Upper lobe of left lung (tissue), 6 donors: Measurements from ENCODE around the gene TOPAZ1. TPM values are rescaled to one million over a fixed set of nuclear protein-coding genes. Genes with fewer than 3 reads are reported as not detected.

ENCODE experiments used
- ATAC-seq, 2 donors: fragments of 200-7000 bp; cut with Tn5 transposase; one replicate each; pipeline ENCODE4 v1.9.1; 2022; ENCODE audit warnings: mild to moderate bottlenecking in 2 of 2, moderate library complexity in 2 of 2; ENCODE audit not compliant: low FRiP score in 2 of 2
- DNase-seq, 2 donors: peaks; one replicate each; pipeline ENCODE4 v3.0.0-alpha.2; 2019 to 2020
- H3K27ac ChIP-seq, 4 donors: fragments of 200-600 bp; sonication (generic); one replicate each; pipeline ENCODE4 v1.5.1; 2016 to 2019
- H3K27me3 ChIP-seq, 4 donors: fragments of 200-600 bp; sonication (generic); one replicate each; pipeline ENCODE4 v1.5.1; 2017 to 2019
- H3K36me3 ChIP-seq, 4 donors: fragments of 200-600 bp; sonication (generic); one replicate each; pipeline ENCODE4 v1.5.1; 2016 to 2019
- H3K4me1 ChIP-seq, 4 donors: fragments of 200-600 bp; sonication (generic); one replicate each; pipeline ENCODE4 v1.5.1; 2018 to 2019
- H3K4me3 ChIP-seq, 4 donors: fragments of 200-600 bp; sonication (generic); one replicate each; pipeline ENCODE4 v1.5.1; 2017 to 2019; ENCODE audit warnings: mild to moderate bottlenecking in 2 of 4, moderate library complexity in 1 of 4
- H3K9me3 ChIP-seq, 4 donors: fragments of 200-600 bp; sonication (generic); one replicate each; pipeline ENCODE4 v1.5.1; 2018 to 2019
- CTCF ChIP-seq, 6 experiments: fragments of 450-650 bp in 4 of 6; fragments of 200-600 bp in 2 of 6; sonication (generic) in 2 of 6; IDR thresholded peaks; one replicate each; pipeline ENCODE4 v1.5.1; 2016 to 2019; ENCODE audit warnings: antibody characterized with exemption in 6 of 6
- EP300 ChIP-seq, 4 donors: sonication (generic); formaldehyde crosslinking; IDR thresholded peaks; one replicate each; pipeline ENCODE4 v1.5.1; 2017; ENCODE audit warnings: antibody characterized with exemption in 4 of 4, control low read depth in 2 of 4
- POLR2A ChIP-seq, 4 donors: fragments of 450-650 bp; IDR thresholded peaks; one replicate each; pipeline ENCODE4 v1.5.1; 2016 to 2017; ENCODE audit warnings: antibody characterized with exemption in 4 of 4, mild to moderate bottlenecking in 2 of 4
- POLR2AphosphoS5 ChIP-seq, 2 donors: sonication (generic); formaldehyde crosslinking; IDR thresholded peaks; one replicate each; pipeline ENCODE4 v1.5.1; 2017; ENCODE audit warnings: antibody characterized with exemption in 2 of 2
- WGBS, 2 donors: methylation state at CpG; one replicate each; pipeline ENCODE4 v1.1.5; 2017 to 2018; 5-methylcytosine and 5-hydroxymethylcytosine counted together
- total RNA-seq, 6 donors: library from RNA; depleted of rRNA in 4 of 6; stranded (reverse); fragments of >200 nt in 4 of 6; gene quantifications; one replicate each; pipeline versions ENCODE4 v1.1.0 to v1.2.1, GENCODE V29; 2016 to 2021
- donor health status: DM: no; HTN: no; CAD: no; lungs with moderate emphysema.
- donor health status: DM: no; HTN: yes; CAD: no; lungs with severe emphysema.

TOPAZ1 gene
- total RNA-seq, 6 donors from 2014 or later, result not detected

DNA sequence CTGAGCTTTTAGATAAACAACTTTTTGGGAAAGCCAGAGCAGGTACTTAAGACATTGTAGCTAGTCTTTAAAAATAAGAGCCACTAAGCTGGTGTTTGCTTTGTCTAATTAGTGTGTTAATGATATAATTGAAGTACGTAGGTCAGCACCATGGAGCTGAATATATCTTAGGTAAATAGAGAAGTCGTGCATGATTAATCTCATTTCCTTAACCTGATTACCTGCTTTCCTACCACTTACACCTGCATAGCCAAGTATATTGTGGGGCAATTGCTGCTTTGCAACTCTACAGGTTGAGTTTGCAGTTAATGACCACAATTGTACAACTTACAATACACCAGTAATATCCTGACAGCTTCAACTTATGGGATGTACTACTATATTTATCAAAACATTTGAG is 17.6 kb upstream of the TOPAZ1 start:
- no peak for DNase-seq
- no peak for TF ChIP-seq POLR2A (IDR thresholded peaks at IDR 0.05)
- TF ChIP-seq EP300 (IDR thresholded peaks at IDR 0.05), result no peak
- TF ChIP-seq CTCF (IDR thresholded peaks at IDR 0.05), result no peak
- no peak for TF ChIP-seq POLR2AphosphoS5 (IDR thresholded peaks at IDR 0.05)
- H3K27me3 ChIP-seq, result no peaks in the 10 kb centered on the region
- ATAC-seq, result no peak
- H3K4me1 ChIP-seq, result peaks cover 0 to 4% (median 0%) of the 10 kb centered on the region in 4 donors
- no peak overlapping the region for H3K27ac ChIP-seq
- 52 to 61% methylated on average over 2 of the region's 2 CpGs for WGBS, 2 donors
- no peaks in the 10 kb centered on the region for H3K9me3 ChIP-seq
- H3K4me3 ChIP-seq, result no peak overlapping the region
- no peaks in the 10 kb centered on the region for H3K36me3 ChIP-seq

DNA sequence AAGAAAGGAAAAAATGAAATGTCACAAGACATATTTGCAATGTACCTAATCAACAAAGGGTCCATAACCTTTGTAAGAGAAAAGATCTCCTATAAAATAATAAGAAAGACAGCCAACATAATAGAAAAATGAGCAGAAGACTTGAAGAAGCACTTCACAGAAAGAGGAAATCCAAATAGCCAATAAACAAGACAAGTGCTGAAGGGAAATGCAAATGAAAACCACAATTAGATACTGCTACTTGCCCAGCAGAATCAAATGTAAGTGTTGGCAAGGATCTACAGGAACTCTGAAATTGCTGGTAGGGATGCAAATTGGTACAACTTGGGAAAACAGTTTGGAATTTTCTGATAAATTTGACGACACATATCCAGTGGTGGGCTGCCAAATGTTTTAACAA is 15.1 kb upstream of the TOPAZ1 start:
- Histone ChIP-seq H3K4me1 (peaks cover 0 to 4% (median 0%) of the 10 kb centered on the region in 4 donors), H3K27me3 (no peaks in the 10 kb centered on the region), H3K36me3 (no peaks in the 10 kb centered on the region), H3K9me3 (no peaks in the 10 kb centered on the region), H3K4me3 (no peak overlapping the region), H3K27ac (no peak overlapping the region)
- no peak for TF ChIP-seq POLR2A (IDR thresholded peaks at IDR 0.05)
- TF ChIP-seq CTCF (IDR thresholded peaks at IDR 0.05), result no peak
- no peak for TF ChIP-seq EP300 (IDR thresholded peaks at IDR 0.05)
- no peak for TF ChIP-seq POLR2AphosphoS5 (IDR thresholded peaks at IDR 0.05)
- 68 to 71% methylated on average over 1 of the region's 1 CpG for WGBS, 2 donors
- DNase-seq (no peak), ATAC-seq (no peak)

DNA sequence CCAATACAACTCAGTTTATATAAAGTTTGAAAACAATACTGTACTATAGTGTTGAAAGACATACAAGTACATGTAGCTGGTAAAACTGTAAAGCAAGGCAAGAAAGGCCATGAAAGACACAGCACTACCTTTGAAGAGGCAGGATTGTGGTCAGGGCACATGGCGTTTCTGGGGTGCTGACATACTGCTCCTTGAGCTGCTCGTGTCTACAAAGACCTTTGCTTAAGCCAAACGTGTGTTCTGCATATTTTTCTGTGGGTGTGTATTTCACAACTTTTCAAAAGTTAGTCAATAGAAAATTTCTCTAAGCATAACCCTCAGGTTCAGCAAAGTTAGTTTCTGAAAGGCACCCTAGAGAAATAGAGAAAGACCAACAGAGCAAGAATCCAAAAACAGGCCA is 14.1 kb upstream of the TOPAZ1 start:
- H3K4me1 ChIP-seq, result peaks cover 0 to 4% (median 0%) of the 10 kb centered on the region in 4 donors
- no peak overlapping the region for H3K4me3 ChIP-seq
- 33 to 62% methylated on average over 3 of the region's 3 CpGs for WGBS, 2 donors
- no peaks in the 10 kb centered on the region for H3K27me3 ChIP-seq
- peak; percentile 40 to 70 for ATAC-seq
- DNase-seq, result peak in 1 of 2 donors; percentile 66
- H3K27ac ChIP-seq, result peak overlapping the region in 1 of 4 donors; percentile 6
- H3K36me3 ChIP-seq, result no peaks in the 10 kb centered on the region
- TF ChIP-seq POLR2A (IDR thresholded peaks at IDR 0.05) (no peak), EP300 (IDR thresholded peaks at IDR 0.05) (peak in 1 of 4 donors; percentile 28)
- H3K9me3 ChIP-seq, result no peaks in the 10 kb centered on the region

- H3K27ac ChIP-seq, result no peak overlapping the region
- no peaks in the 10 kb centered on the region for H3K36me3 ChIP-seq
- H3K27me3 ChIP-seq, result no peaks in the 10 kb centered on the region
- H3K4me3 ChIP-seq, result no peak overlapping the region
- no peaks in the 10 kb centered on the region for H3K9me3 ChIP-seq
- peaks cover 0 to 4% (median 0%) of the 10 kb centered on the region in 4 donors for H3K4me1 ChIP-seq
- WGBS, 2 donors, result 84 to 90% methylated on average over 4 of the region's 4 CpGs
- TF ChIP-seq POLR2AphosphoS5 (IDR thresholded peaks at IDR 0.05) (no peak), POLR2A (IDR thresholded peaks at IDR 0.05) (no peak), CTCF (IDR thresholded peaks at IDR 0.05) (no peak), EP300 (IDR thresholded peaks at IDR 0.05) (no peak)
- no peak for DNase-seq
- no peak for ATAC-seq
Observed at GRCh38 chr3:44228900-44229299, 12.8 kb upstream of the TOPAZ1 start.

- Histone ChIP-seq H3K27ac (no peak overlapping the region), H3K36me3 (no peaks in the 10 kb centered on the region), H3K27me3 (no peaks in the 10 kb centered on the region), H3K9me3 (no peaks in the 10 kb centered on the region), H3K4me1 (peaks cover 3 to 12% (median 4%) of the 10 kb centered on the region in 4 donors), H3K4me3 (no peak overlapping the region)
- ATAC-seq (no peak), DNase-seq (no peak)
- 32 to 36% methylated on average over 1 of the region's 1 CpG for WGBS, 2 donors
- TF ChIP-seq CTCF (IDR thresholded peaks at IDR 0.05) (no peak), POLR2AphosphoS5 (IDR thresholded peaks at IDR 0.05) (no peak), EP300 (IDR thresholded peaks at IDR 0.05) (no peak), POLR2A (IDR thresholded peaks at IDR 0.05) (no peak)
Observed at GRCh38 chr3:44232407-44232806, 9.3 kb upstream of the TOPAZ1 start.
